Measurements from ENCODE around the gene DISC1.
"Not testable (repeated sequence)": the region's sequence is repeated elsewhere in the genome, so short reads cannot be mapped to it uniquely, and the experiment has no call there.

The DISC1 gene

DNA sequence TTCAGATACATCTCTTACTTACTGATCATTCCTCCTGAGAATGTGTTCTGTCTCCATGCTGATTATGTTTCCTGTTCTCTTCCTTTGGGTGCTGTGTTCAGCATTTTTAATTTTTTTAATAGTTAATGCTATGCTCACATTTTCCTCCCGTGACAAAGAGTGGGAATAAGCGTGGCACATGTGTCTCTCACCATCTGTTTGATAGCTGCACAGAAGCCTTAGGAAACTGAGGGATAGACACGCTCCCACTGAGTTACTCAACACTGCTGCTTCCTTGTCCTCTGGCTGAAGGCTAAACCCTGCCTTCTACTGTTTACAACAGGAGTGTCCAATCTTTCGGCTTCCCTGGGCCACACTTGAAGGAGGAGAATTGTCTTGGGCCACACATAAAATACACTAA, 264.2 kb downstream of the DISC1 start:
- DNase-seq (ENCODE audit: low spot score), result no peak

- DNase-seq (ENCODE audit: low spot score), result no peak
These were observed 267.0 kb downstream of the DISC1 start for GRCh38 chr1:231893400-231894102.

GRCh38 chr1:231896806-231897205, 270.2 kb downstream of the DISC1 start:
- DNase-seq (ENCODE audit: low spot score), result no peak

DNA sequence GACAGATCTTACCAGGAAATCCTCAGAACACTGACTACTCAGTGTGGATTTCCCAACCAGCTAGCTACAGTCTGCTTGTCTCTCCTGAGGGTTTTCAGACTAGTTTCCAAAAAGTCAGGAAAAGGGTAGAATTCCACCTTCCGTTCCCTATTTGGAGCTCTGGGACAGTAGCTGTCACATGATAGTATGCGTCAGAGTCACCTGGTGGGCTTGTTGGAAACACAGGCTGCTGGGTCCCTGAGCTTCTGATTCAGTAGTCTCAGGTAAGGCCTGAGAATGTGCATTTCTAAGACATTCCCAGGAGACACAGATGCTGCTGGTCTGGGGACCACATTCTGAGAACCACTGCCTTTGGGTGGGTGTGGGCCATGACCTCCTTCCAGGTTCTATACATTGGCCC, 272.5 kb downstream of the DISC1 start:
- DNase-seq (ENCODE audit: low spot score), result no peak

- DNase-seq (ENCODE audit: low spot score), result no peak
These were observed 273.3 kb downstream of the DISC1 start for GRCh38 chr1:231899713-231900435.

DNA sequence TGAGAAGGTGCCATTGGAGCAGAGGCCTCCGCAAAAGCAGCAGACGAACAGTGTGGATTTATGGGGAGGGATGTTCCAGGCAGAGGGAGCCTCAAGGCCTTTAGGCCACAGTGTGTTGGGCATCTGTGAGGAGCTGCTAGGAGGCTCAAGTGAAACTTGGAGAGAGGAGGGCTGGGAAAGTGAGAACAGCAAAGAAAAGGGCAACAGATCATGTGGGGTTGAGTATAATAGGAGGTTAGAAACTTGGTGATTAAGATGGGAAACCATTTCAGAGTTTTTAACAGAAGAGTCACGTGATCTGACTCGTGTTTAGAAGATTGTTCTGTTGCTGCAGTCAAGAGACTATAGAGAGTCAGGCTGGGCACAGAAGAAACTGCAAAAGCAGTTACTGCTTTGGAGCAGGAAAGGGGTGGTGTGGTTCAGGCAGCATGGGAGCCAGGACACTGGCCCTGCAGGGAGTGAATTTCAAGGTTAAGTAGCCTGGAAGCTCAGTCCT, 277.0 kb downstream of the DISC1 start:
- no peak for DNase-seq (ENCODE audit: low spot score)

DNA sequence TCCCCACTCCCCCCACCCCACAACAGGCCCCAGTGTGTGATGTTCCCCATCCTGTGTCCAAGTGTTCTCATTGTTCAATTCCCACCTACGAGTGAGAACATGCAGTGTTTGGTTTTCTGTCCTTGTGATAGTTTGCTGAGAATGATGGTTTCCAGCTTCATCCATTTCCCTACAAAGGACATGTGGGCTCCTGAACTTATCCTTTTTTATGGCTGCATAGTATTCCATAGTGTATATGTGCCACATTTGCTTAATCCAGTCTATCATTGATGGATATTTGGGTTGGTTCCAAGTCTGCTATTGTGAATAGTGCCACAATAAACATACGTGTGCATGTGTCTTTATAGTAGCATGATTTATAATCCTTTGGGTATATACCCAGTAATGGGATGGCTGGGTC, 280.7 kb downstream of the DISC1 start:
- not testable (repeated sequence) for DNase-seq (ENCODE audit: low spot score)

GRCh38 chr1:231913493-231913892, 286.9 kb downstream of the DISC1 start:
- no peak for DNase-seq (ENCODE audit: low spot score)

GRCh38 chr1:231918239-231919015, 291.8 kb downstream of the DISC1 start:
- DNase-seq (ENCODE audit: low spot score), result no peak

DNA sequence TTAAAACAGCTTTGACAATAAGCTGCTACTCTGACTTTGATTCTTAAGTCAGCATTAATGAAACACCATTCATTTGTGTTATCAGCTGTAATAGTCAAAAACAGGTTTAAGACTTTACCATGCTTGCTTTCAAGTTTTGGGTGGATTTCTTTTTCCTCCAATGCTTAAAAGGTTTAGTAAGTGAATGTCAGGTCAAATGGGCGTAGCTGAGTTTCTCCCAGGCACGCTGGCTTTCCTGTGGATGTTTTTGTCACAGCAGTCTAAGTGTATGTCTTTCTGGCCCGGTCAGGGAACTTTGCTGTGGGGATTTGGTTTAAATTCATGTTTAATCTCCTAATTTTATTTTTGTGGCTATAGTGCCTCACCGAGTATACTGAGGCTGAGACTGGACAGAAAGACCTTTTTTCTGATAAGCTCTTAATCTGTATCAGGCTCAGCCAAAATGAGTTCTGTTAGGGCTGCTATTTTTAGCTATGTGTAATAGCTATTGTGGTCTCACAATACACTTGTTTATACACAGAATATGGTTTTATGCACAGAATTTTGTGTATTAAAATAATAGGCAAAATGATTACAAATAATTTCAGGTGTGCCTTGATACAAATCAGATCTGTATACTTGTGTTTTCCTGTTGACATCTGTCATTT, 292.8 kb downstream of the DISC1 start:
- DNase-seq (ENCODE audit: low spot score), result peak; percentile 26

DNA sequence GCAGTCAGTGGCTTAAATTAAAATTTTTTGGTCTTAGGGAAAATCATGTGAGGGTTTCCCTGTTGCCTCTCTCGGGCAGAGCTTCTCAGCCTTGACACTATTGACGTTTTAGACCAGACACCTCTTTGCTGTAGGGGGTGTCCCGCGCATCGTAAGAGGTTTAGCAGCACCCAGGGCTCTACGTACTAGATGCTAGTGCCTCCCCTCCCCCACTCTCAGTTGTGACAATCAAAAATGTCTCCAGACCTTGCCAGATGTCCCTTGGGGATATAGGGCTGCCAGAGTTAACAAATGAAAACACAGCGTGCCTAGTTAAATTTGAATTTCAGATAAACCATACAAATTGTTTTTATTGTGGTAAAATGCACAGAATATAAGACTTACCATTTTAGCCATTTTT, 293.3 kb downstream of the DISC1 start:
- peak; percentile 16 for DNase-seq (ENCODE audit: low spot score)

- no peak for DNase-seq (ENCODE audit: low spot score)
These were observed 295.2 kb downstream of the DISC1 start for GRCh38 chr1:231921646-231922345.

GRCh38 chr1:231923491-231924041, 297.0 kb downstream of the DISC1 start:
- peak; percentile 29 for DNase-seq (ENCODE audit: low spot score)

GRCh38 chr1:231924180-231924579, 297.6 kb downstream of the DISC1 start:
- peak; percentile 60 for DNase-seq (ENCODE audit: low spot score)

DNA sequence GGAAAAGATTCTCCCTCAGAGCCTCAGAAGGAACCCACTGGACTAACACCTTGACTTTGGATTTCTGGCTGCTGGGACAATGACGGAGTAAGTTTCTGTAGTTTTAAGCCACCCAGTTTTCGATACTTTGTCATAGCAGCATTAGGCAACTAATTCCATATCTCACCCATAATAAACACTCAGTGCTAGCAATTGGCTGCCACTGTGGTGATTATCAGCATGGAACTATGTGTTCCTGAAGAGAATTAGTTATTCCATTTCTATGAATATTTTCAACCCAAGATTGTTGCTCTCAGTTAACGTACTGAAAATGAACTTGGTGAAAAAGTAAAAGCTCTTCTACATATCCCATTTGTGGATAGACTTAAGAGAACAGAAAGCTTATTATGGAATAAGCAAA, 299.3 kb downstream of the DISC1 start:
- DNase-seq (ENCODE audit: low spot score), result no peak

DNA sequence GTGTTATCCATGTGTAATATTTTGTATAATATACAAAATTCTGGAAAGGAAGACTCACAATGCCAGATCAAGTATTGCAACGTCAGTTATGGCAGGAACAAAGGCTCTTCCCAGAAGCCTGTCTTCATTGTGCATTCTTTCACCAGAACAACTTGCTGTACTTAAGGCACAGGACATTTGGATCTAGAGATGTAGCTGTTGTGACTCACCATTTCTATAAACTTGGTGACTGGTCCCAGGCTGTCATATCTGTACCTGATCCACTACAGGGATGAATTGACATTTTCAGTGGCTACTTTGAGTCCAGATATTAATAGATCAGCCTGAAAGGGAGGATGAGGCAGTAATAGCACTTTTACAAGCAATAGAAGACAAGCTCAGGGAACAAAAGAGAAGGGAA, 299.8 kb downstream of the DISC1 start:
- no peak for DNase-seq (ENCODE audit: low spot score)

- no peak for DNase-seq (ENCODE audit: low spot score)
These were observed 300.3 kb downstream of the DISC1 start for GRCh38 chr1:231926933-231927332.

DNA sequence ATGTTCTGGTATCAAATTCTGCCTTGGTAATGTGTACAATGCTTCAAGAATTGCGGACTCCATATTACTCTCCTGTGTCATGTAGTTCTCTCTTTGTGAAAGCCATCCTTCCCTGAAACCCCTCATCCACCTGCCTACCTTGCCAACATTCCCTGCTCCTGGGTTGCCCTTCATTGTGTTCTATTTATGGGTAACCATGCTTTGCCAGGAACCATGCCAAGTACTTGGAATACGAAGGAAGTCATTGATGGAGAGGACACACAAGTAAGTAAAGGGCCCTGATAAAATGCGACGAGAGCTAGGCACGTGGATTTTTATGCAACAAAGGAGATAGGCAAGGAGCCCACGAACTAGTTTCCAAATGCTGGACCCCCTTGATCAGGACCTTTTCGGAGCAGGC, 300.8 kb downstream of the DISC1 start:
- no peak for DNase-seq (ENCODE audit: low spot score)

DNA sequence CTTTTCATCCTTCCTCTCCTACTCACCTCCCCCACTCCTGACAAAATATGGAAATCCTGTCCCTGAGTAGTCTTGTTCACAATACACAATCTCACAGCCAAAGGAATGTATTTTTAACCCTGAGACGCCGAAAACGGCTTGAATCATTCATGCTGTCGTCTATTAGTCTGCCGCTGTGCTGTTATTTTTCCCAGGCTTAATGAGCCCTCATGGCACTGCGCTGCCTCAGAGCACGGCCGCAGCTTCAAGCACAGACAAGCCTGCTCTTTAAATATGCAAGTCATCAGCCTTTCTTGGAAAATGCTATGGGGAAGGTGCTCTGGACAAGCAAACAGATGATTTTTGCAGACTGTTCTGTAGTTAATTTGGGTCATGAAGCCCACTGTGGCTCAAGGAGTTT, 302.7 kb downstream of the DISC1 start:
- no peak for DNase-seq (ENCODE audit: low spot score)

DNA sequence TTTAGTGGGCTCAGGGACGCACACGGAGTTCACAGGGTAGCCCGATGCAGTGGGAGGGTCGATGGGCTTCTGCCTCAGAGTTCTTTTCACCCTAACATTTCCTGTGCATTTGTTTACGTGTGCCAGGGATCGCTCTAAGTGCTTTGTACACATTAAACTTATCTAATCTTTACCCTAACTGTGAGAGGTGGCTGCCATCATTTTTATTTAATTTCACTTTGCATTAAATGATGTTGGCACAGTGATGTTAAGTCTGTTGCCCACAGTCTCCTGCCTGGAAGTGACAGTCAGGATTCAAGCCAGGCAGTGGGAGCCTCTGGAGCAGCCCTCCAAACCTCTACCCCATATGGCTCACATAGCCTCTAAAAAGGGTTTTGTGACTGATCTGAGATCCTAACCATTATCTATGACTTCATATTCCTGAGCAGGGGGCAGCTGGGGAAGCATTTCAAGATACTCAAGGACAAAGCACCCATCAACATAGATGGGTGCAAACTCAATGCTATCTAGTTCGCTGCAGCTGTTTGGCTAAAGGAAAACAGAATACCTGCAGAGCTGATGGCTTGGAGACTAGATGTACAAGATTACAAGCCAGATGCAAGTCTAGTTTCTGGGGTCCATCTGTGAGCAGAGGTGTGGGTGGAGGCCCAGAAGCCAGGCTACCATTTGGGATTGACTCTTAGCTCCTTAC, 303.8 kb downstream of the DISC1 start:
- no peak for DNase-seq (ENCODE audit: low spot score)

- DNase-seq (ENCODE audit: low spot score), result no peak
These were observed 304.6 kb downstream of the DISC1 start for GRCh38 chr1:231931146-231931545.

Measured in pons (tissue), 1 donor.